ENCODE measurements around the gene CX3CL1.

The CX3CL1 gene

GRCh38 chr16:57376313-57376818 is 4.1 kb downstream of the CX3CL1 start:
- no peak for TF ChIP-seq CTCF (IDR thresholded peaks at IDR 0.05; ENCODE audit: low read depth, low read length)
- DNase-seq (ENCODE audit: low read depth in 2 of 2): no peak

DNA sequence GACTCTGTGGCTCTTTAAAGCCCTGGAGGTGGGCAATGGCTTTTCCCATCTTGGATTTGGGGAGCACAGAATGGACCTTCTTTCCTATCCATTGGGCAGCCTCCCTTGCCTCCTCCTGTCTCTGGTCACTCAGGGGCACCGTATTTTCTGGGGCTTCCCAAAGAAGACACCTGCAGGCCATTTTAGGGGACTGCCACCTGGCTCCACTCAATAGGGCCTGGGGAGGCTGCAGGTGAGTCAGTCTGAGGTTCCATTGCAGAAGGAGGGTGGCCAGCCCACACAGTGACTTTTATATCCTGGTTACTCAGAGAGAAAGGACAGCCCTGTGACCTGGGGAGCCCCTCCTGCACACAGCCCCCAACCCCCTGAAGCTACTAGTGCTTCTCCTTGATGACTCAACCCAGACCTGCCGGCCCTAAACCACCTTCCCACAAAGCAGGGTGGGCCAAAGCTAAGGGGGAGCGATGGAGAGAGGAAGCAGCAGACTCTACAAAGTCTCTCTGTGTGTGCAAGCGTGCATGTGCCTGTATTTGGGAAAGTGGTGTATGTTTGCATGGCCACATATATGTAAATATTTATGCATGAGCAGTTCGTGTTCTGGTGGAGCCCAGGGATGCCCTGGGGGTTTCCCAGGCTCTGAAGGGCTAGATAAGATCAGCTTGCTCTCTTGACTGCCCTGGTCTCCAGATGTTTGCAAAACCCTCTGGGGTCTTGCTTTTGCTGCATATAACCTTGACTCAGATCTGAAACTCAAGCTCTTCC is 5.0 kb downstream of the CX3CL1 start:
- H3K4me3 ChIP-seq (replicated peaks in 1 of 2; ENCODE audit: low read depth in 2 of 2, low read length in 2 of 2): no peak overlapping the region
- no peak for DNase-seq (ENCODE audit: low read depth in 2 of 2)
- TF ChIP-seq CTCF (IDR thresholded peaks at IDR 0.05; ENCODE audit: low read depth, low read length): no peak

More at GRCh38 chr16:57376313-57376818, 4.1 kb downstream of the CX3CL1 start:
- H3K4me3 ChIP-seq (replicated peaks in 1 of 2; ENCODE audit: low read depth in 2 of 2, low read length in 2 of 2): no peak overlapping the region

DNA sequence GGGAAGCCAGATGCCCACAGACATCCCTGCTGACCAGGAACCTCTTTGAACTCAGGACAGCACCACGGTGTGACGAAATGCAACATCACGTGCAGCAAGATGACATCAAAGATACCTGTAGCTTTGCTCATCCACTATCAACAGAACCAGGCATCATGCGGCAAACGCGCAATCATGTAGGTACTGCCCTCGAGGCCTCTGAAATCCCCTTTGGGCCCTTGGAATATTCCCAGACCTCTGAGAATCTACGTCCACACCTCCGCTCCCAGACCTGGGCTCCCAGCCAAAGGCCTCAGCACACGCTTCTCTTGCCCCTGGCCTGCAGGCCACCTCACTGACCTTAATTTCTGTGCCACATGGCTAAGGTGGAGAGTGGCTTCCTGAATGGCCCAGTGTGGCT is 7.3 kb downstream of the CX3CL1 start:
- H3K4me3 ChIP-seq (replicated peaks in 1 of 2; ENCODE audit: low read depth in 2 of 2, low read length in 2 of 2): no peak overlapping the region
- TF ChIP-seq CTCF (IDR thresholded peaks at IDR 0.05; ENCODE audit: low read depth, low read length): no peak
- no peak for DNase-seq (ENCODE audit: low read depth in 2 of 2)

DNA sequence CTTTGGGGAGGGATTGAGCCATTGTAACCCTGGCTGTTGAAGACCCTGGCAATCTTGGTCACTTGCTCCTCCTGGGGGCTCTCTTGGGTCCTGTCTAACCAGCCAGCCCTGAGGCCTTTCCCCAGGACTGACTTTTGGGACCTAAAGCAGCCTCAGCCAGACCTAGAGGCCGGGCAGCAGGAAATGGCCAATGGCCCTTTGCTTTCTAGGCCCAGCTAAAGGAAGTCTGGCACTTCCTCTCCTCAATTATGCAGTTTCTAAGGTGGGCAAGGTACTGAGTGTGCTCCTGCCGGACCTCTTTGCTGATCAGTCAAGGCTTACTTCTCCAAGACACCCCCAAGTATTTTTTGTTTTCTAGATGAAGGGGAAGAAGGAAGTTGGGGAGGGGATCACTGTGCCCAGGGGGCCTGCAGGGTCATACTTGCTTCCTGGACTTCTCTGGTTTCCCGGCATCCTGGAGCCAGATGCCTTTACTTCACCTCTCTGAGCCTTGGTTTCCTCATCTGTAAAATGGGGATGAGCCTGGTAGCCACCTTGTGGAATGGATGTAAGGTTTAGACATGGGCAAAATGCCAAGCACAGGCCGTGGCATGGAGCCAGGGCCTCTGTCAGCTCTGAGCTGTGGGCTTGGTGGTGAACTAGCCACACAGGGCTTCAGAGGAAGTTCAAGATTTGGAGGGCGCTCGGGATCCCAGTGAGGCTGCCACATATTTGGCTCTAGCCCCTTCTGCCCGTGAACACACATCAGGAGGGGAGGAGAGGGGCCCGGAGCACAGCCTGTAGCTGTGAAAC is 8.6 kb downstream of the CX3CL1 start:
- peak; percentile 41 to 50 for DNase-seq (ENCODE audit: low read depth in 2 of 2)
- H3K4me3 ChIP-seq (replicated peaks in 1 of 2; ENCODE audit: low read depth in 2 of 2, low read length in 2 of 2): no peak overlapping the region
- TF ChIP-seq CTCF (IDR thresholded peaks at IDR 0.05; ENCODE audit: low read depth, low read length): no peak

GRCh38 chr16:57381791-57382534 is 9.7 kb downstream of the CX3CL1 start:
- no peak for TF ChIP-seq CTCF (IDR thresholded peaks at IDR 0.05; ENCODE audit: low read depth, low read length)
- no peak for DNase-seq (ENCODE audit: low read depth in 2 of 2)
- H3K4me3 ChIP-seq (replicated peaks in 1 of 2; ENCODE audit: low read depth in 2 of 2, low read length in 2 of 2): no peak overlapping the region

GRCh38 chr16:57382535-57383275 is 10.4 kb downstream of the CX3CL1 start:
- H3K4me3 ChIP-seq (replicated peaks in 1 of 2; ENCODE audit: low read depth in 2 of 2, low read length in 2 of 2): no peak overlapping the region
- no peak for DNase-seq (ENCODE audit: low read depth in 2 of 2)
- TF ChIP-seq CTCF (IDR thresholded peaks at IDR 0.05; ENCODE audit: low read depth, low read length): peak; percentile 2

Measured in cardiac fibroblast (primary cell).